ENCODE results near the gene PPP2R1B.
"Not testable (repeated sequence)": the region's sequence is repeated elsewhere in the genome, so short reads cannot be mapped to it uniquely, and the experiment has no call there.

Gene PPP2R1B

DNA sequence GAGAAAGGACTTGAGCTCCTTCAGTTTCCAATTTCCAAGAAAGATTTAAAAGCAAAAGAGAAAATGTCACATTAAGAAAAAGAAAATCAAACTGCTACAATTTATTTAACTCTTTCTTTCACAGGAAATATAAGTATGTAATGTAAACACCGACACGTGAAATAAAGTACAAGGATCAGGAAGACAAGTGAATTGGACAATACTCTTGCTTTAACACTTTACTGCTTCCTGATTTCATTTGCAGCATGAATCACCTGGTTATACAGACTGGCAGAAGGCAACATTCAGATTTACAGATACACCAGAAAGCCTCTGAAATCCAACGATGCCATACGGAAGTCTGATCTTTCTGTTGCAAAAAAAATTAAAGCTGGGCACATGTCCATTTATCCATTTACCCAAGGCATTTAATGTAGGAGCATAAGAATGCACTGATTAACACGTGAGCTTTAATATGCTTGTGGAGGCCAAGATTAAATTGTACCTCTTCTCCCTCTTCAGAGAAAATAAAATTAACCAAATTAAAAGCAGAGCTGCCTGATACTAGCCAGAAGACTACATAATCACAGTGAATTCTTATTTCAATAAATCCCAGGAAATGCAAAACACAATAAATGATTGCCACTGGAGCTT is 16.0 kb upstream of the PPP2R1B start:
- no peak for DNase-seq

DNA sequence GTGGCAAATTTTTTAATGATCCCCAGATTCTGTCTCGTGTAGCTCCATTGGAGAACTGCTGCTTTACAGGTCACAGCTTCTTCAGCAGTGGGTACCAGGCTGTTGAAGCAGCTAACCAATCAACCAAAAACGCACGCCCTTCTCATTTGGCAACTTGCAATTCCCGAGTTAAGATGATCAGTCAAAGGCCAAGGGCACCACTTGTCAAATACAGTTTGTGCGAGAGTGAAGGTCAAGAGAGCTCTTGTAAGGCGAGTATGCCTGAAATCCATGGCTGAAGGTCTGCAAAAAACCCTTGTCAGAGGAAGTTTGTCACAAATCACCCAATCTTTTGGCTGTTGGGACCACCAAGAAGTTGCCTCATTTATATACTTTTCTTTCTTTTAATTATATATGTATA is 12.9 kb upstream of the PPP2R1B start:
- DNase-seq = no peak

- no peak for DNase-seq
Measured at GRCh38 chr11:111778047-111778558, 11.9 kb upstream of the PPP2R1B start.

DNA sequence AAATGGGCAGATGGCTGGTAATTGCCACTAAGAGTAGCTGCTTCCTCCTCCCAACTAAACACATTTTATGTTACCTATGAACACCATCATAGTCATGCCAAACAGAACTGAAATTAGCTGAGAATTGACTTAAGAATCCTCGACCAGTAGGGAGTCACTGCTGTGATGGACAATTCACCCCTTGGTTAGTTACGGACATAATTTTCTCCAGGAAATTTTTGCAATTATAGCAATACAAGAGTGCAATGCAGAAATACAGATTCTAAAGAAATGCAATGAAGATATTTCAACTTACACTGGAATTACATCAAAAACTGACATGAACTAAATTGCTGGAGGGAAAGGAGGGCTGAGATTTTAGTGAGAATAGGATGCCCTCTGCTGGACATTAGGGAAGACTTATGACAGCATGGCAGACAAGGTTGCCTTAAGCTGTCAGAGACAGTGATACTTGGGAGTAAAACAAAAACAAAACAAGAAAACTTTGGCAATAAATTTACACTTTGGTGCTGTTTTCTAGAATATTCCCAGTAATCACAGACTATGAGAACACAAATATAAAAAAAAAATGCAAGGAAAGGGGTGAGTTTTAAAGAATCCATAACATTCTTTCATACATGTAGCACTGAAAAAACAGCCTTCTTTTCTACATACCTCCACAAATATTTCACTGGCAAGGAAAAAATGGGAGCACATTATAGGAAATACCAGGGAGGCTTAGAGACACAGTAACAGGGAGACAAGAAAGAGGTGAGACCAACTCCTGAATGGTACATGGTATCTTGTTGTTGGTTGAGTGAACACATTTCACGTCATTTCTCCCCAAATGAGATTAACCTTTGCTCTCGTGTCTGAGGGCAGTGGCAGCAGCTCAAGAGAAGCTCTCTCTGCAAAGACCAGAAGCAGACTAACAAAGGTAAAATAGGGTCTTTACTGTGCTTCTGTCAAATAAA is 11.2 kb upstream of the PPP2R1B start:
- peak; percentile 81 for DNase-seq

GRCh38 chr11:111776398-111777093 is 10.4 kb upstream of the PPP2R1B start:
- DNase-seq = no peak

DNA sequence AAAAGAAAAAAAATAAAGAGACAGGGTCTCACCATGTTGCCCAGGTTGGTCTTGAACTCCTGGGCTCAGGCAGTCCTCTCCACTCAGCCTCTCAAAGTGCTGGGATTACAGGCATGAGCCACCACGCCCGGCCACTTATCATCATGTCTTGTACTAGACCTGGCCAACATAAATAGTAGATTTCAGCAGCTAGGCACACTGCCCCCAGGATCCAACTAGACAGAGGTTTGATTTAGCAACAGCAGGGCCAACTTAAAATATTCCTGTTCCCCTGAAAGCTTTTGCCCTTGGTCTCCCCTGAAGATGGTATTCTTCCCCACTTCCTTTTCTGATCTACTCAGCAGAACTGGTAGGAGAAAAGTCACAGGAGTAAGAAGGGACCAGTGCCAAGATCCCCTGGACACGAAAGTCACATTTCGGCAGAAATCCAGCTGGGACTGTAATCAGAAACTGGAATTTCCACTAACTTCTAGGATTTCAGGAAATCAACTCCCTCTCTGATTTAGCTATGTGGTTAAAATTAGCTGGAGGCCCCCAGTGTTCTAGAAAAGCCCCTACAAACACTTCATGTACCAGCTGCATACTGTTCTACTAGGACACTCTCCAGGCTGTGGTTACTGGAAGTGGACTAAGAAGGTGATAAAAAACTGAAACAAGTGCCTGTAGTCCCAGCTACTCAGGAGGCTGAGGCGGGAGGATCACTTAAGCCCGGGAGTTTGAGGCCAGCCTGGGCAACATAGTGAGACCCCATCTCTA is 8.9 kb upstream of the PPP2R1B start:
- peak; percentile 30 for DNase-seq

DNA sequence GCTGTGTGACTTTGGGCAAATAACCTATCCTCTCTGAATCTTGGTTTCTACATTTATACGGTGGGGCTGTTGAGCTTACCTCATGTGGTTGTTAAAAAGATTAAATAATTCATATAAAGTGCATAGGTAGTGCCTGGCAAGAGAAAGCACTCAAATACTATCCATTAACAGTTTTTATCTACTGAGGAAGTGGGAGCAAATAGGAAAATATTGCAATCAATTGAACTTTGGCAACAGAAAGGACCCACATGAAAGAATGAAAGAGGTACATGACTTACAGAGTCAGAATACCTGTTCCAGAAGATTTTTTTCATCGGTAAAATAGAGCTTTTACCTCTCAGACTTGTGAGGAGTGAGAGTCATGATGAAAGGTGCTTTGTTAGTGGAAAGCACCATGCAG is 6.3 kb upstream of the PPP2R1B start:
- DNase-seq = no peak

GRCh38 chr11:111771205-111771604 is 5.0 kb upstream of the PPP2R1B start:
- DNase-seq = not testable (repeated sequence)

DNA sequence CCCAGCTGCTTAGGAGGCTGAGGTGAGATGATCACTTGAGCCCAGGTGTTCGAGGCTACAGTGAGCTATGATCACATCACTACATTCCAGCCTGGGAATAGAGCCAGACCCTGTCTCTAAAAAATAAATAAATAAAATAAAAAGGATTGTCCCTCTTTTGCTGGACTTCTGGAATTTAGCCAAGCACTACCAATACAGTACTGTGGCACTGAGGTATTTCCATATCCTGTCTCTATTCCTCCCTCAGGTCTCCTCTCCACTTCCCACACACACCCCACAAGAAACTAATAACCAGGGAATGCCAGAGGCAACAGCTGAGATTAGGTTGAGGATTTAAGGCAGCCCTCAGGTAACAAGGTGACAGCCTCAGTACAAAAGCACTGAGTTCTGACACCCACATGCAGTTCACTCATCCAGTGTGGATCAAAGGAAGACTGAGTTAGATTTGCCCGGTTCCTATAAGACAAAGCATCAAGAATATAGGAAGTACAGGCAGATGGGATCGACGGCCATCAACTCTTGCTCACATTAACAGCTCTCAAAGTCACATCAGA is 4.5 kb upstream of the PPP2R1B start:
- DNase-seq = no peak

- no peak for DNase-seq
Measured at GRCh38 chr11:111766834-111767142, 599 bp upstream of the PPP2R1B start.

DNA sequence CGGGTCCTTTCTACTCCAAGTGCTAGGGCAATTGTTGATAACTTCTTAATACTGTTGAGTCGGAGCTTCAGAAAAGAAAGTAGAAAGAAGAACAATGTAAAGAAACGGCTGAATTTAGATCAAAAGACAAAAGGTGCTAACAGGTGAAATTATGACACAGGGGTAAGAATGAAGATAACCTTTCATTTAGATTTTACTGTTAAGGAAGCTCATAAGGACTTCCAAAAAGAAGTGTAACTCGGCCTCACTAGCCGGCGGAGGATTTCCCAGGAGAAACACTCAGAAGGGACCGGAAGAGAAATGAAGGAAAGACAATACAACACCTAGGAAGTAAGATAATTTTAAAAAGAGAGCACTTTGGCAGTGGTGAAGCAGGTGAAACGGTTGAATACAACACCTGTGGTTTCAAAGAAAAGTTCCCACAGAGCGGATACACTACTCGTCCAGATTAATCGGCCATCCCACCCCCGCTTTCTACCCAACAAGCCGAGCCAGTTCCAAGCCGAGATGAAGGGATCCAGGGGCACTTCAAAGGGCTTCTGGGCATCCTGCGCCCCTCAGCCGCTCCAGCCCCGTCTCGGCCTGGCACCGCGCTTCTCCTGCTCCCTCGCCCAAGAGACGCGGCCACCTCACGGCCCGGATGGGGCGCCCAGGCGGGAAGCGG is 737 bp downstream of the PPP2R1B start:
- DNase-seq = no peak

DNA sequence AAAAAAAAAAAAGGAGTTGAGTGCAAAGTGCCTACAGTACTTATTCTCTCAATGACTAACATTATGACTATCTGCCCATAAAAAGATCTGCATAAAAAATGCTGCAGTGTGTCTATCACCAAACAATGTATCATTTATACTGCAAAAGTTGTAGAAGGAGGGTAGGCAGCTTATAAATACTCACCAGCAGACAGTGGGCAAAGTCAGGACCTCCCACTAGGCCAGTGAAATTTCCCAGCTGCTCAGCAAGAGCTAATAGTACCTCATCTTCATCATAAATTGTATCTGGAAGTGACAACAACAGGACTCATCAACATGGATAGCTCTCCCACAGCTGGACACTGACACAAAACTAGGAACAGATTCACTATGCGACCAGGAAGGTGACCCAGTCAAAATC is 1.6 kb downstream of the PPP2R1B start:
- DNase-seq = no peak

DNA sequence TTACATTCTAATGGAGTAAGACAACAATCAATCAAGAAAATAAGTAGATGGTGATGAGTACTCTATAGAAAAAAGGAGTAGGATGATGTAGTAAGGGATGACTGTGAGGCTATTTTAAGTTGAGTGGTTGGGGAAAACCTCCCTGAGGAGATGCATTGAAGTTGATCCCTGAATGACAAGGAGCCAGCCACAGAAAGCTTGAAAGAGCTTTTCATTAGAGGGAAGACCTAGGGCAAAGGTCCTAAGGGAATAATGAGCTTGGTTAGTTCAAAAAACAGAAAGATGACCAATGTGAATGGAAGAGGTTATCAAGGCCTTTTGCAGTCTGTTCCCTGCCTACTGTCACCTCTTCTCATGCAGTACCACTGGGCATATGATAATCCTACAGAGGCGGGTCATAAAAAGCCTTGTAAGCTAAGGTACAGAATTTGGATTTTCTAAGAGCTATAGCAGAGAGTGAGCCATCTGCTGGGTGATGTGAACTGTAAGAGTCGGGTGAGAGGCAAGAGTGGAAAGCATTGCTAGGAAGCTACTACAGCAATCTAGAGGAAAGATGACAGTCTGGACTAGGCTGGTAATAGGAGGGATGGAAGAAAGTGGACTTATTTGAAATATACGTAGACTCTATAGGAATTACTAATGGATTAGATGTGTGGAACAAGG is 3.1 kb downstream of the PPP2R1B start:
- DNase-seq = no peak

- DNase-seq = no peak
Measured at GRCh38 chr11:111762526-111762925, 3.7 kb downstream of the PPP2R1B start.

DNA sequence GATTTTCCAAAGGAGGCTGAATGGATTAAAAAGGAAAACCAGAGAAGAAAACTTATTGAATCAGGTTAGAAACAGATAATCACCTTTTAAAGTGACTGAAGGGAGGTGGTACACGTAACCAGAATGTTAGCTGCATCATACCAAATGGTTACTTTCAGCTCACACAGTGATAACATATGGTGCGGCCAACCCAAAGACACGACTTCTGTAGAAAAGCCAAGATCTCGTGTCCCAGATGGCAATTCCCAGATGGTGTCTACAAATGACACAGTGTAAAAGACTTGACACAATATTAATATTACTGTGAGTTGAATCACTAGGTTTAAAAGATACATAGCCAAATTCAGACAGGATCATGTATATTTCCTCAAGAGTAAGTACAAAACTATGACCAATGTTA is 5.2 kb downstream of the PPP2R1B start:
- no peak for DNase-seq

- no peak for DNase-seq
Measured at GRCh38 chr11:111759778-111760407, 6.3 kb downstream of the PPP2R1B start.

DNA sequence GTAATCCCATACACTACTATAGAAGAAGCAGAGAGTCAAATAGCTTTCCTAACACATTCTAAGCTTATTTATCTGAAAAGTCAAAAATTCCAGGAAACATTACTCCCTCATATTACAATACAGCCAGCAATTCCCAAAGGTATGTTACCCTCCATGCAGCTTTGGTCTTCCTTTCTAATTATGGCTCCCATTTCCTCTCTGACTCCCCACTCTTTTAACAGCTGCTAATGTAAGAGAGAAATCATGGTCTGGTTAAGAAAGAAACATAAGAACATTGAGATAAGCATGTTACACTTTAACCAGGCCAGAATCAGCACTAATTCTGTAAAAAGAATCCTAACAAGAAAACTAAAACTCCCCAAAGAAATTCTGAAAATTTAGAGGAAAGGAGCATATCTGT is 6.8 kb downstream of the PPP2R1B start:
- no peak for DNase-seq

DNA sequence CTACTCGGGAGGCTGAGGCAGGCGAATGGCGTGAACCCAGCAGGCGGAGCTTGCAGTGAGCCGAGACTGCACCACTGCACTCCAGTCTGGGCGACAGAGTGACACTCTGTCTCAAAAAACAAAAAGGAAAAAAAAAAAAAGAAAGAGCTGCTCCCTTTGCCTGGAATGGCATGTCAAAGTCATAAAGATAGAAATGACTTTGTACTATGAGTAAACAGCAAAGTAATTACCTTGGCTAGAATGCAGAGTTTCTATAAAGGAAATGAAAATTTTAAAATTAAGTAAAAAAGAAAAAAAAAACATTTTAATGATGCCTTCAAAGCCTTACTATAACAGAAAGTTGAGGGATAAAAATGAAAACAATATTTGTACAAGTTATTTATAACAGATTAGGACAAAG is 10.1 kb downstream of the PPP2R1B start:
- DNase-seq = no peak

DNA sequence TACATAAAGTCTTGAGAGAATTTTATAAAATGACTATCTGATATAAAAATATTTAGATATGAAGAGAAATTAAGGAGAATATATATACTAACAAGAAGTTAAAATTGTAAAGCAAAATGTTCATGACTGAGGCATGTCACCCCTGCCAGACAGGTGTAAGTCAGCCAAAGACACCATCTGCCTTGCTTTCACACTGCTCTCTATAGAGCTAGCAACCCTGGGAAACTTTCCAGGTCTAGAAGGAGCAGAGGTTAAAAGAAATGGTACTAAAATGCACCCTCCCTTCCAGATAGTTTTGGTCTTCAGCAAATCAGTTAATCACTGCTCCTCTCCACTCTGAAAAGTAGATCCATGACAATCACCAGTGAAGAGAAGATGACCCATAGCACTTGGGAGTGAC is 16.5 kb downstream of the PPP2R1B start:
- DNase-seq = no peak

- DNase-seq = no peak
Measured at GRCh38 chr11:111748035-111748804, 18.0 kb downstream of the PPP2R1B start.
